ENCODE measurements around the gene PTPN6. TPM values are rescaled to one million over a fixed set of nuclear protein-coding genes. Genes with fewer than 3 reads are reported as not detected.

PTPN6 gene
- total and polyA plus RNA-seq, 2 of the 13 experiments (the other 11 are each of a cell fraction or from before 2014, with no cell fraction given), result 10.5 to 10.6 TPM

- 0 out of 2 replicates have a peak, but pooled peaks have one; percentile 28 for TF ChIP-seq ZNF639 (CRISPR knock-in tag; conservative IDR thresholded peaks at IDR 0.05)
- no peak for TF ChIP-seq SIN3A (IDR thresholded peaks at IDR 0.05; ENCODE audit: borderline replicate concordance, low read depth, low read length)
- no peak for TF ChIP-seq CAMTA2 (CRISPR knock-in tag; IDR thresholded peaks at IDR 0.05; ENCODE audit: borderline replicate concordance)
- no peak for TF ChIP-seq PCBP2 (optimal IDR thresholded peaks at IDR 0.05; ENCODE audit: low read depth, low read length, poor library complexity, severe bottlenecking)
- TF ChIP-seq ZNF605 (CRISPR knock-in tag; IDR thresholded peaks at IDR 0.05), result no peak
- TF ChIP-seq HDAC2 (CRISPR knock-in tag; IDR thresholded peaks at IDR 0.05), result 0 out of 2 replicates have a peak, but pooled peaks have one; percentile 14
- no peak for TF ChIP-seq AHR (CRISPR knock-in tag; IDR thresholded peaks at IDR 0.05)
- TF ChIP-seq, protein P1, sequence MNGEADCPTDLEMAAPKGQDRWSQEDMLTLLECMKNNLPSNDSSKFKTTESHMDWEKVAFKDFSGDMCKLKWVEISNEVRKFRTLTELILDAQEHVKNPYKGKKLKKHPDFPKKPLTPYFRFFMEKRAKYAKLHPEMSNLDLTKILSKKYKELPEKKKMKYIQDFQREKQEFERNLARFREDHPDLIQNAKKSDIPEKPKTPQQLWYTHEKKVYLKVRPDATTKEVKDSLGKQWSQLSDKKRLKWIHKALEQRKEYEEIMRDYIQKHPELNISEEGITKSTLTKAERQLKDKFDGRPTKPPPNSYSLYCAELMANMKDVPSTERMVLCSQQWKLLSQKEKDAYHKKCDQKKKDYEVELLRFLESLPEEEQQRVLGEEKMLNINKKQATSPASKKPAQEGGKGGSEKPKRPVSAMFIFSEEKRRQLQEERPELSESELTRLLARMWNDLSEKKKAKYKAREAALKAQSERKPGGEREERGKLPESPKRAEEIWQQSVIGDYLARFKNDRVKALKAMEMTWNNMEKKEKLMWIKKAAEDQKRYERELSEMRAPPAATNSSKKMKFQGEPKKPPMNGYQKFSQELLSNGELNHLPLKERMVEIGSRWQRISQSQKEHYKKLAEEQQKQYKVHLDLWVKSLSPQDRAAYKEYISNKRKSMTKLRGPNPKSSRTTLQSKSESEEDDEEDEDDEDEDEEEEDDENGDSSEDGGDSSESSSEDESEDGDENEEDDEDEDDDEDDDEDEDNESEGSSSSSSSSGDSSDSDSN (CRISPR knock-in tag; IDR thresholded peaks at IDR 0.05), result 0 out of 2 replicates have a peak, but pooled peaks have one; percentile 34
- TF ChIP-seq, protein P2, sequence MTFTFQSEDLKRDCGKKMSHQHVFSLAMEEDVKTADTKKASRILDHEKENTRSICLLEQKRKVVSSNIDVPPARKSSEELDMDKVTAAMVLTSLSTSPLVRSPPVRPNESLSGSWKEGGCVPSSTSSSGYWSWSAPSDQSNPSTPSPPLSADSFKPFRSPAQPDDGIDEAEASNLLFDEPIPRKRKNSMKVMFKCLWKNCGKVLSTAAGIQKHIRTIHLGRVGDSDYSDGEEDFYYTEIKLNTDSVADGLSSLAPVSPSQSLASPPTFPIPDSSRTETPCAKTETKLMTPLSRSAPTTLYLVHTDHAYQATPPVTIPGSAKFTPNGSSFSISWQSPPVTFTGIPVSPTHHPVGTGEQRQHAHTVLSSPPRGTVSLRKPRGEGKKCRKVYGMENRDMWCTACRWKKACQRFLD (CRISPR knock-in tag; IDR thresholded peaks at IDR 0.05; ENCODE audit: borderline replicate concordance), result 0 out of 2 replicates have a peak, but pooled peaks have one; percentile 34
- TF ChIP-seq SALL1 (CRISPR knock-in tag; IDR thresholded peaks at IDR 0.05), result 0 out of 2 replicates have a peak, but pooled peaks have one; percentile 40
- TF ChIP-seq, protein P3, sequence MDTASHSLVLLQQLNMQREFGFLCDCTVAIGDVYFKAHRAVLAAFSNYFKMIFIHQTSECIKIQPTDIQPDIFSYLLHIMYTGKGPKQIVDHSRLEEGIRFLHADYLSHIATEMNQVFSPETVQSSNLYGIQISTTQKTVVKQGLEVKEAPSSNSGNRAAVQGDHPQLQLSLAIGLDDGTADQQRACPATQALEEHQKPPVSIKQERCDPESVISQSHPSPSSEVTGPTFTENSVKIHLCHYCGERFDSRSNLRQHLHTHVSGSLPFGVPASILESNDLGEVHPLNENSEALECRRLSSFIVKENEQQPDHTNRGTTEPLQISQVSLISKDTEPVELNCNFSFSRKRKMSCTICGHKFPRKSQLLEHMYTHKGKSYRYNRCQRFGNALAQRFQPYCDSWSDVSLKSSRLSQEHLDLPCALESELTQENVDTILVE (CRISPR knock-in tag; IDR thresholded peaks at IDR 0.05), result 0 out of 2 replicates have a peak, but pooled peaks have one; percentile 18
- peak; percentile 33; the same call in 1 of the 2 replicates for TF ChIP-seq ZNF549 (CRISPR knock-in tag; IDR thresholded peaks at IDR 0.05)
- 0 out of 2 replicates have a peak, but pooled peaks have one; percentile 32 for TF ChIP-seq ZNF263 (CRISPR knock-in tag; IDR thresholded peaks at IDR 0.05)
- 0 out of 2 replicates have a peak, but pooled peaks have one; percentile 11 for TF ChIP-seq ZNF629 (CRISPR knock-in tag; conservative IDR thresholded peaks at IDR 0.05)
- TF ChIP-seq HOXD1 (CRISPR knock-in tag; IDR thresholded peaks at IDR 0.05), result peak; percentile 53; the same call in 1 of the 2 replicates
- TF ChIP-seq CTCF (CRISPR knock-in tag; IDR thresholded peaks at IDR 0.05), result peak; percentile 87
- no peak for TF ChIP-seq HMG20B (CRISPR knock-in tag; conservative IDR thresholded peaks at IDR 0.05)
- TF ChIP-seq ZKSCAN8 (CRISPR knock-in tag; IDR thresholded peaks at IDR 0.05; ENCODE audit: borderline replicate concordance), result no peak
- TF ChIP-seq AGO2 (optimal IDR thresholded peaks at IDR 0.05; ENCODE audit: low read depth, low read length), result peak; percentile 54
- TF ChIP-seq GABPA (IDR thresholded peaks at IDR 0.05; ENCODE audit: low read depth, low read length), result no peak
- peak; percentile 43; the same call in 1 of the 2 replicates for TF ChIP-seq GABPA (CRISPR knock-in tag; IDR thresholded peaks at IDR 0.05; ENCODE audit: low read depth)
- TF ChIP-seq FOXA3 (CRISPR knock-in tag; IDR thresholded peaks at IDR 0.05), result peak; percentile 30; the same call in 1 of the 2 replicates
- peak; percentile 48 for TF ChIP-seq MED1 (CRISPR knock-in tag; IDR thresholded peaks at IDR 0.05)
Observed at GRCh38 chr12:6965026-6965661, 14.0 kb downstream of the PTPN6 start (continued).
